Epithelial cell of alveolus of lung (primary cell): Measurements from ENCODE around the gene SCRT2. TPM values are rescaled to one million over a fixed set of nuclear protein-coding genes. Genes with fewer than 3 reads are reported as not detected.

Source experiments
- total RNA-seq: library from RNA; depleted of rRNA; stranded (reverse); fragments of >200 nt; gene quantifications from 2 replicates; pipeline ENCODE4 v1.2.1, GENCODE V29; 2015

The SCRT2 gene
- not detected in 2 replicates for total RNA-seq

DNA sequence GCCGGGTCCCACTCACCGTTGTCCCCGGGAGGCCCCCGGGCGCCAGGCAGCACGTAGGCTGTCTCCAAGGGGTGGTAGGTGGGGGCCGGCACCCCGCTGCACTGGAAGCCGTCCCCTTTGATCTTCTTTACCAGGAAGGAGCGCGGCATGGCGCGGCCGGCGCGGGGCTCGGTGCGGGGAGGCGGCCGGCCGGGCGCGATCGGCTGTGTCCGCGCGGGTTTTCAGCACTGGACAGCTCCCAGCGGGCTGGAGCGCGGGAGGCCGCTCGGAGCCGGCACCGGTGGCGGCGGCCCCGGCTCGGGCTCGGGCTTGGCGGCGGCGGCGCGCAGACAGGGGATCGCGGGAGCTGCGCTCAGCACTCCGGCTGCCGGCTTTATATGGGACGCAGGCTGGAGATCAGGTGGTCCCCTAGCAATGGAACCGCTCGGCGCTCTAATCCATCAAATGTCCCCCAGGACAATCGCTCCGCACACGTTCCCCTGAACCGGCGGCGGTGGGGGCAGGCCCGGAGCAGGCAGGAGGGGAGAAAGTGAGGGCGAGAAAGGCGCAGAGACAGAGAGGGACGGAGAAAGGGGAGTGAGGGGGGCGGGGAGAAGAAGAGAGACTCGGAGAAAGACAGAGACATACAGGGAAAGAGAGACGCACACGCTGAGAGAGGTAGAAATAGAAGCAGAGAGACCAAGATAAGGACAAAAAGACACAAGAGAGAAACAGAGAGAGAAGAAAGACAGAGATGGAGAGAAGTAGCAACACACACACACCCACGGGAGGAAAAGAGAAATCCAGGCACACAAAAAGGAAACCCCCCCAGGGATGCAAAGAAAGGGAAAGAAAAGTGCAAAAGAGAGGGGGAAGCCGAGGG, at the start of gene SCRT2:
SCRT2 (minus strand) TSS at position 350 of the 862 bp plus-strand sequence; CDS start at position 149, 201 bp downstream.

DNA sequence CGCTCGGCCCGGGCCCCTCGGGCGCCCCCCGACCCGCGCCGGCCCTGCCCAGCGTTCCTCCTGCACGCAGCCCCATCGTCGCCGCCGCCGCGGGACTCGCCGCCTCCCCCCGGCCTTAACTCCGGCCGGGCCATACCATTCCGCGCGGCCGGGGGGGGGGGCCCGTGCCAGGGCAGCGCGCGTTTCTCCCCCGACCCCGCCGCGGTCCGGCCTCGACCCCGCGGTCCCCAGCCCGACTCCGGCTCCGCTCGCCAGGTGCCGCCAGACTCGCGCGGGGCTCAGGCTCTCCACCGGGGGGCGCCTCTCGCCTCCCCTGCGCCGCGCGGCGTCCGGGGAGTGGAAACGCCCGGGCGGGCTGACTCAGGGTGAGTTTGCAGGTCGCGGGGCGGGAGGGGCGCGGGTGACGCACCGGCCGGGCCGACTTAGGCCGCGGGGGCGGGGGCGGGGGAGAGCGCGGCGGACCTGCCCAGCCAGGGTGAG, 22.5 kb downstream of the SCRT2 start, which contains the start of gene SRXN1:
SRXN1 (minus strand) TSS at position 91 of the 480 bp plus-strand sequence; CDS start at position 76, 15 bp downstream.

Other genes starting within 250 kb of the SCRT2 start
- gene TBC1D20, start 213.3 kb downstream of the SCRT2 start, total RNA-seq: 27.2 and 32.7 TPM in 2 replicates
- gene CSNK2A1, start 132.0 kb downstream of the SCRT2 start, total RNA-seq: 84.4 and 94.3 TPM in 2 replicates
- not detected in 2 replicates for gene TCF15, start 65.5 kb downstream of the SCRT2 start, total RNA-seq
- gene SRXN1, start 22.6 kb downstream of the SCRT2 start, total RNA-seq: 47.9 and 70.2 TPM in 2 replicates
- not detected in 2 replicates for gene SLC52A3, start 92.7 kb upstream of the SCRT2 start, total RNA-seq
- gene FAM110A, start 157.9 kb upstream of the SCRT2 start, total RNA-seq: 1.8 and 4.7 TPM in 2 replicates
- not detected in 2 replicates for gene ANGPT4, start 240.5 kb upstream of the SCRT2 start, total RNA-seq